HepG2 (cell line): ENCODE results near the gene OVCH1. TPM values are rescaled to one million over a fixed set of nuclear protein-coding genes. Genes with fewer than 3 reads are reported as not detected.

Experiments
- ATAC-seq: fragments of 200-7000 bp; cut with Tn5 transposase; 3 replicates; pipeline ENCODE4 v1.9.1; 2020; ENCODE audit warnings: mild to moderate bottlenecking, moderate library complexity
- BruUV-seq: library from RNA; stranded (reverse); fragments of 400-500 nt; replicated peaks from 2 replicates; lab custom pipeline; 2021; lab: Mats Ljungman, UMichigan
- CTCF ChIA-PET: fragments of 300-600 bp; formaldehyde crosslinking; extraction: SDS; loops from one replicate; lab custom pipeline; 2021; ENCODE audit warnings: low total read pairs, inconsistent platforms, low intra/inter-chr PET ratio; lab: Yijun Ruan, JAX
- POLR2A ChIA-PET: fragments of 350-600 bp; sonication (Branson Sonifier 250); formaldehyde crosslinking; loops from one replicate; lab custom pipeline; 2020; ENCODE audit warnings: antibody characterized with exemption, inconsistent platforms; lab: Yijun Ruan, JAX
- DNase-seq: peaks from one replicate; pipeline ENCODE4 v3.0.0-alpha.2; 2015; ENCODE audit warnings: low spot score
- FAIRE-seq: peaks from 3 replicates; lab custom pipeline; 2011; peaks lifted over from hg19 to GRCh38; lab: Jason Lieb, UNC
- H2AFZ ChIP-seq: one replicate; pipeline ENCODE4 v1.6.1; 2011; ENCODE audit warnings: low read length, inconsistent platforms
- H3K27ac ChIP-seq: fragments of 300-600 bp; 3 replicates; pipeline ENCODE4 v1.8.0; 2011; ENCODE audit warnings: mixed run types, mild to moderate bottlenecking, mixed read lengths, low read length, inconsistent platforms; ENCODE audit not compliant: insufficient read depth; ENCODE audit errors: extremely low read length
- H3K27me3 ChIP-seq, 2 experiments: fragments of 200-600 bp in 1 of 2; 2 replicates in 1 of 2; 3 replicates in 1 of 2; pipeline versions ENCODE4 v1.6.0 to v1.8.0; 2011; ENCODE audit warnings: low read length in 2 of 2, mild to moderate bottlenecking in 2 of 2, moderate library complexity in 2 of 2, inconsistent platforms in 1 of 2; ENCODE audit not compliant: insufficient read depth in 2 of 2, control insufficient read depth in 1 of 2
- H3K36me3 ChIP-seq, 2 experiments: fragments of 200-600 bp in 1 of 2; replicated peaks in 1 of 2; 2 replicates in 1 of 2; 3 replicates in 1 of 2; pipeline versions ENCODE4 v1.5.1 to v1.8.0; 2011; ENCODE audit warnings: low read length in 2 of 2, inconsistent platforms in 1 of 2; ENCODE audit not compliant: insufficient read depth in 2 of 2, control insufficient read depth in 1 of 2
- H3K4me1 ChIP-seq: 2 replicates; pipeline ENCODE4 v1.5.1; 2012; ENCODE audit warnings: low read length, inconsistent platforms; ENCODE audit not compliant: insufficient read depth
- H3K4me2 ChIP-seq: 2 replicates; pipeline ENCODE4 v1.6.0; 2011; ENCODE audit warnings: low read depth, low read length, inconsistent platforms
- H3K4me3 ChIP-seq, 3 experiments: fragments of 200-600 bp in 1 of 3; sonication (generic), shearing (Covaris generic) in 1 of 3; replicated peaks in 1 of 3; 2 replicates each; pipeline ENCODE4 v1.5.1; 2011 to 2016; ENCODE audit warnings: low read length in 3 of 3, inconsistent platforms in 2 of 3, low read depth in 2 of 3, mild to moderate bottlenecking in 2 of 3, control low read depth in 1 of 3, mixed read lengths in 1 of 3; ENCODE audit not compliant: insufficient read depth in 1 of 3
- H3K79me2 ChIP-seq: one replicate; pipeline ENCODE4 v1.6.1; 2011; ENCODE audit warnings: low read length, inconsistent platforms; ENCODE audit not compliant: insufficient read depth
- H3K9ac ChIP-seq: 2 replicates; pipeline ENCODE4 v1.6.0; 2011; ENCODE audit warnings: mild to moderate bottlenecking, low read depth, low read length, inconsistent platforms; ENCODE audit not compliant: insufficient read depth
- H3K9me3 ChIP-seq: 2 replicates; pipeline ENCODE4 v1.5.1; 2012; ENCODE audit warnings: mild to moderate bottlenecking, low read length
- H4K20me1 ChIP-seq: 2 replicates; pipeline ENCODE4 v1.6.0; 2011; ENCODE audit warnings: inconsistent platforms, mild to moderate bottlenecking, low read length, moderate library complexity; ENCODE audit not compliant: insufficient read depth
- HNRNPH1 ChIP-seq: fragments of 200-400 bp; formaldehyde crosslinking; optimal IDR thresholded peaks from 2 replicates; pipeline ENCODE3; 2017; ENCODE audit warnings: mild to moderate bottlenecking, low read depth, low read length
- RCOR2 ChIP-seq: IDR thresholded peaks from 2 replicates; pipeline ENCODE4 v1.6.1; 2016; ENCODE audit warnings: missing biosample characterization, missing genetic modification reagents
- RERE ChIP-seq: IDR thresholded peaks from 2 replicates; pipeline ENCODE4 v1.6.1; 2016; ENCODE audit warnings: low read depth, missing genetic modification reagents, missing compliant biosample characterization
- WGBS: methylation state at CpG from one replicate; pipeline ENCODE4 v1.1.6; 2017; ENCODE audit warnings: low lambda C conversion rate; 5-methylcytosine and 5-hydroxymethylcytosine counted together
- in situ Hi-C: cut with HindIII; loops from 2 replicates; pipeline ENCODE4 v1.10.0; 2017; ENCODE audit warnings: low pct_unique_long_range_greater_than_20kb; ENCODE audit not compliant: extremely low pct_ligation_motif_present
- intact Hi-C: fragments of 100-400 bp; cut with micrococcal nuclease; formaldehyde crosslinking; loops from one replicate; pipeline ENCODE4 v1.10.0; 2022; ENCODE audit not compliant: unreplicated experiment
- polyA plus RNA-seq, 8 experiments: library from polyadenylated mRNA; depleted of rRNA in 3 of 8; stranded (reverse) in 7 of 8; unstranded in 1 of 8; fragments of >200 nt; fragmentation: Illumina TruSeq in 4 of 8; extraction: Trizol in 4 of 8; gene quantifications; 2 replicates each; pipeline versions ENCODE4 v1.2.1 to v1.2.3, GENCODE V29; 2011 to 2016; ENCODE audit warnings: low read depth in 4 of 8, missing spikeins in 1 of 8, mixed read lengths in 1 of 8; ENCODE audit not compliant: insufficient read depth in 1 of 8
- total RNA-seq, 5 experiments: library from RNA; depleted of rRNA; stranded (reverse); fragments of >200 nt; fragmentation: Illumina TruSeq; extraction: Trizol; gene quantifications; 2 replicates each; pipeline ENCODE4 v1.2.3, GENCODE V29; 2016; ENCODE audit warnings: low read depth in 1 of 5

OVCH1 gene
- total and polyA plus RNA-seq, 2 of the 13 experiments (the other 11 are each of a cell fraction or from before 2014, with no cell fraction given), result not detected

- no peak for TF ChIP-seq RCOR2
- TF ChIP-seq HNRNPH1, result no peak
- no peak for TF ChIP-seq RERE
- Histone ChIP-seq H3K4me2 (no peak overlapping the region), H3K36me3 (no peaks in the 10 kb centered on the region), H3K27ac (no peak overlapping the region), H2AFZ (no peak overlapping the region), H4K20me1 (no peaks in the 10 kb centered on the region), H3K4me1 (no peaks in the 10 kb centered on the region), H3K27me3 (no peaks in the 10 kb centered on the region), H3K9ac (no peak overlapping the region), H3K79me2 (no peaks in the 10 kb centered on the region), H3K9me3 (no peaks in the 10 kb centered on the region), H3K4me3 (no peak overlapping the region)
- 74% methylated on average over 6 of the region's 6 CpGs for WGBS
- FAIRE-seq, result no peak
- BruUV-seq, result no TSS peak
- in situ Hi-C loops, result loop anchor here (25.0 kb wide), 1 partner anchor 1293 kb away; no protein-coding TSS in a partner anchor
- CTCF ChIA-PET, result no interaction called here
- DNase-seq, result no peak
- POLR2A ChIA-PET, result no interaction called here
- ATAC-seq, result no peak
- intact Hi-C loops, result no loop called here
Observed at GRCh38 chr12:29544428-29545101, 47.1 kb upstream of the OVCH1 start.
